Skin epidermis (tissue), 12 donors: ENCODE data around the gene KRT28.
"Not testable (repeated sequence)": the region's sequence is repeated elsewhere in the genome, so short reads cannot be mapped to it uniquely, and the experiment has no call there.

Experiments used
- H3K27ac ChIP-seq, 21 experiments: fragments of 200-600 bp; sonication (generic) in 11 of 21; one replicate each; pipeline ENCODE4 v1.5.0; 2020; ENCODE audit warnings: mild to moderate bottlenecking in 3 of 21, inconsistent platforms in 2 of 21, moderate library complexity in 2 of 21
- H3K4me3 ChIP-seq, 7 experiments: fragments of 200-600 bp; sonication (generic) in 2 of 7; one replicate each; pipeline ENCODE4 v1.5.0; 2020; ENCODE audit warnings: inconsistent platforms in 2 of 7, mild to moderate bottlenecking in 2 of 7, moderate library complexity in 1 of 7

The KRT28 gene

GRCh38 chr17:40820228-40820838 lies 20.6 kb upstream of the KRT28 start:
- Histone ChIP-seq H3K27ac (peak overlapping the region in 11 of 21 experiments; percentile 25 to 95 (median 93)), H3K4me3 (peak overlapping the region in 3 of 7 experiments; percentile 8 to 57 (median 49))

DNA sequence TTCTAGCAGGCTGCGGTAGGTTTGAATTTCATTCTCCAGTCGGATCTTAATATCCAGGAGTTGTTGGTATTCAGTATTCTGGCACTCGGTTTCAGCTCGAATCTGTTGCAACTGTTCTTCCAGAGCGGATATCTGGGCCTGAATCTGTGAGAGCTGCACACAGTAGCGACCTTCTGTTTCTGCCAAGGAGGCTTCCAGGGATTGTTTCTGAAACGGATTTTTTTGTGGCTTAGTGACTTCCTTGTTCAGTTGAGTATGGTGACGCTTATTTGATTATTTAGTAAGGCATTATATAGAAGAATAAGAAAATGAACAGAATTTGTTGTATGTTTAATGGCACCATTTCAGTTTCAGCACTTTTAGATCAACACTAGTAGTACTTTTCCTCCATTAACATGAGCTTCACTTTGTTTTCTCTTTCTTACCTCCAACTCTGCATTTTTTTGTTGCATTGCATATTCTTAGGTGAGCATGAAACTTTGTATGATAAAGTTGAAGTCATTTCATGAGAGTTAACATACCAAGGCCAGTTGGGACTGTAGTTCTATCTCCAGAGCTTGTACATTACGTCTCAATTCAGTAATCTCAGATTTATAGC lies 19.9 kb upstream of the KRT28 start:
- Histone ChIP-seq H3K27ac (peak overlapping the region in 18 of 21 experiments; percentile 84 to 97 (median 94)), H3K4me3 (peak overlapping the region; percentile 49 to 69 (median 54))

- H3K4me3 ChIP-seq = peak overlapping the region; percentile 49 to 69 (median 54)
- peak overlapping the region; percentile 69 to 97 (median 93) for H3K27ac ChIP-seq
These were observed 19.2 kb upstream of the KRT28 start for GRCh38 chr17:40818733-40819527.

GRCh38 chr17:40818343-40818732 lies 18.6 kb upstream of the KRT28 start:
- H3K27ac ChIP-seq = peak overlapping the region; percentile 69 to 97 (median 93)

GRCh38 chr17:40817103-40817682 lies 17.4 kb upstream of the KRT28 start:
- Histone ChIP-seq H3K27ac (no peak overlapping the region), H3K4me3 (no peak overlapping the region)

More at GRCh38 chr17:40818343-40818732, 18.6 kb upstream of the KRT28 start:
- peak overlapping the region; percentile 49 to 69 (median 54) for H3K4me3 ChIP-seq

- Histone ChIP-seq H3K27ac (no peak overlapping the region), H3K4me3 (no peak overlapping the region)
These were observed 16.8 kb upstream of the KRT28 start for GRCh38 chr17:40816569-40816968.

DNA sequence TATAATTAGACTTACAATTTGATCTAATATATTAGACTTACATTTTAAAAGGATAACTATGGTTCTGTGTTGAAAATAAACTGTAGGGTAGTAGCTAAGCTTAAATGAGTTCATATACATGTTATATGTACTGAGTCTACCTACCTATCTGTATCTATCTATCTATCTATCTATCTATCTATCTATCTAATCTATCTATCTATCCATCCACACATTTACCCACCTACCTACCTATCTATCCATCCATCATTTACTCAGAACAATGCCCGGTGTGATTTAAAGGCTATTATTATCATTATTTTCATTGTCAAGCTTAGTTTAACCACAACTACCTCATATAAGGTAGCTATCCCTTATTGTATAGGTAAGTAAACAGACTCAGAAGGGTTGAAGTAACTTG lies 15.6 kb upstream of the KRT28 start:
- no peak overlapping the region for H3K4me3 ChIP-seq
- H3K27ac ChIP-seq = no peak overlapping the region

DNA sequence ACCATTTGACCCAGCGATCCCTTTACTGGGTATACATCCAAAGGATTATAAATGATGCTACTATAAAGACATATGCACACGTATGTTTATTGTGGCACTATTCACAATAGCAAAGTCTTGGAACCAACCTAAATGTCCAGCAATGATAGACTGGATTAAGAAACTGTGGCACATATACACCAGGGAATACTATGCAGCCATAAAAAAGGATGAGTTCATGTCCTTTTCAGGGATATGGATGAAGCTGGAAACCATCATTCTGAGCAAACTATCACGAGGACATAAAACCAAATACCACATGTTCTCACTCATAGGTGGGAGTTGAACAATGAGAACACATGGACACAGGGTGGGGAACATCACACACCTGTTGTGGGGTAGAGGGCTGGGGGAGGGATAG lies 14.9 kb upstream of the KRT28 start:
- H3K27ac ChIP-seq, H3K4me3 ChIP-seq: not testable (repeated sequence)

DNA sequence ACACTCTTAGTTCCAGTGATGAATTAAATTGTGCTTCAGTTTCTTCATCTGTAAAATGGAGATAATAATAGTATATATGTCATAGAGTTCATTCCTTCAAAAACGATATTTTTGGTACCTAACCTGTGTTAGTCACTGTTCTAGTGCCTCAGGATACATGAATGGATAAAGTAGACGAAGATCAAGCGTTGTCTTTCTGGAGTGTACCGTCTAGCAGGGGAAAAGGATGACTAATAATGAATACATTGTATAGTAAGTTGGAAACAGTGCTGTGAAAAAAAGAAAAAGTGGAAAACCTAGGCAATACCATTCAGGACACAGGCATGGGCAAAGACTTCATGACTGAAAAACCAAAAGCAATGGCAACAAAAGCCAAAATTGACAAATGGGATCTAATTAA lies 14.0 kb upstream of the KRT28 start:
- Histone ChIP-seq H3K4me3 (no peak overlapping the region), H3K27ac (no peak overlapping the region)

DNA sequence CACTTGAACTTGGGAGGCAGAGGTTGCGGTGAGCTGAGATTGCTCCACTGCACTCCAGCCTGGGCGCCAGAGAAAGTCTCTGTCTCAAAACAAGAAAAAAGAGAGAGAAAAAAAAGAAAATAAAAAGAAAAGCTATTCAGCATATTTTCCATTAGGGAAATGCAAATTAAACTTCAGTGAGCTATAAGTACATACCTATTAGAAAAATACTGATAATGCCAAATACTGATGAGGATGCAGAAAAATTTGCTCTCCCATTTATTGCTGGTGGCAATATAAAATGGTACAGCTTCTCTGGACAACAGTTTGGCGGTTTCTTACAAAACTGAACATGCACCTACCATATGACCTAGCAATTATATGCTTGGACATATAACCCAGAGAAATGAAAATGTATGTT lies 12.9 kb upstream of the KRT28 start:
- Histone ChIP-seq H3K27ac (no peak overlapping the region), H3K4me3 (no peak overlapping the region)

GRCh38 chr17:40810494-40810893 lies 10.7 kb upstream of the KRT28 start:
- Histone ChIP-seq H3K4me3 (no peak overlapping the region), H3K27ac (no peak overlapping the region)

- Histone ChIP-seq H3K4me3 (no peak overlapping the region), H3K27ac (no peak overlapping the region)
These were observed 10.1 kb upstream of the KRT28 start for GRCh38 chr17:40809721-40810421.

DNA sequence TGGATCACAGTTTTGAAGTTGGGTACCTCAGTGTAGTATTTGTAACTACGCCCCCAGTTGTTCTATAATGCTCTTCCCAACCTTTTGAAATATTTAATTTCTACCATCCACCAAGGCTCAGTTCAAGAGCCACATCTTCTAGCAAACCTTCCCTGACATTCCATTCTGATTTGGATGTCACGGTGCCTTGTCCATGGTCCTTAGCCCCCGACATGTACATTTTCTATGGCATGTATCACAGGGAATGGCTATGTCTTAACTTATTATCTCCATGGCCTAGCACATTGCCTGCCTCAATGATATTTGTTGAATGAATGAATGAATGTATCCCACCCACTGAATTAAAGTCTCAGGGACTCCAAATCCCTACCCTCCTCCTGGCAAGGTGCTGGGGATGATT lies 6.4 kb upstream of the KRT28 start:
- H3K27ac ChIP-seq = no peak overlapping the region
- H3K4me3 ChIP-seq = no peak overlapping the region

- no peak overlapping the region for H3K4me3 ChIP-seq
- no peak overlapping the region for H3K27ac ChIP-seq
These were observed 3.9 kb upstream of the KRT28 start for GRCh38 chr17:40803617-40804082.

- H3K27ac ChIP-seq = no peak overlapping the region
- no peak overlapping the region for H3K4me3 ChIP-seq
These were observed 1.4 kb upstream of the KRT28 start for GRCh38 chr17:40801157-40801556.

- Histone ChIP-seq H3K4me3 (no peak overlapping the region), H3K27ac (no peak overlapping the region)
These were observed 622 bp upstream of the KRT28 start for GRCh38 chr17:40800381-40800780.

DNA sequence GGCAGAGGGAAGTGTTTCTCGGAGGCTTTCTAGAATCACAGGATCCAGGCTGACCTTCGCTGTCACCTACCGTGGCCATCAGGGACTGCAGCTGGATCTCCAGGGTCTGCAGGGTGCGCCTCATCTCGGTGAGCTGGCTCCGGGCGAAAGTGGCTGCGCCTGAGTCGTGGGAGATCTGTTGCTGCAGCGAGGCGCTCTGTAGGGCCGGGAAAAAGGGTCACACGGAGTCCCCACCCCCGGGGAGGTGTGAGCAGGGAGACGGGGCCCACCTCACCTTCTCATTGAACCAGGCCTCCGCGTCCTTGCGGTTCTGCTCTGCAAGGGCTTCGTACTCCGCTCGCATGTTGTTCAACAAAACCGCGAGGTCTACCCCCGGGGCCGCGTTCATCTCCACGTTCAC lies 2.9 kb downstream of the KRT28 start:
- no peak overlapping the region for H3K4me3 ChIP-seq

GRCh38 chr17:40795019-40795667 lies 4.6 kb downstream of the KRT28 start:
- Histone ChIP-seq H3K27ac (no peak overlapping the region), H3K4me3 (no peak overlapping the region)

More for the DNA sequence above, 2.9 kb downstream of the KRT28 start:
- H3K27ac ChIP-seq = no peak overlapping the region

GRCh38 chr17:40794466-40794865 lies 5.3 kb downstream of the KRT28 start:
- no peak overlapping the region for H3K4me3 ChIP-seq
- H3K27ac ChIP-seq = no peak overlapping the region
